ENCODE measurements around the gene HAL. TPM values are rescaled to one million over a fixed set of nuclear protein-coding genes. Genes with fewer than 3 reads are reported as not detected.

HAL gene
- not detected for polyA plus RNA-seq (2012; ENCODE audit: missing spikeins)

GRCh38 chr12:95996034-95996658 lies at the start of gene HAL:
Gene HAL, minus strand, starts transcription at chr12:95996344. Its CDS starts 434 bp downstream, at chr12:95995910.
- no peak for FAIRE-seq

GRCh38 chr12:96045566-96045965 lies 49.4 kb upstream of the HAL start:
- TF ChIP-seq POLR2A (IDR thresholded peaks at IDR 0.05; ENCODE audit: low read depth, low read length) (no peak), TAF1 (IDR thresholded peaks at IDR 0.05; ENCODE audit: borderline replicate concordance, low read depth, low read length) (no peak), POLR2AphosphoS5 (IDR thresholded peaks at IDR 0.05; ENCODE audit: low read depth, low read length) (no peak)
- no peak for FAIRE-seq
- no peak for DNase-seq (ENCODE audit: insufficient read length)

More at GRCh38 chr12:95996034-95996658, at the start of gene HAL:
- no peak for DNase-seq (ENCODE audit: insufficient read length)
- TF ChIP-seq POLR2A (IDR thresholded peaks at IDR 0.05; ENCODE audit: low read depth, low read length) (no peak), POLR2AphosphoS5 (IDR thresholded peaks at IDR 0.05; ENCODE audit: low read depth, low read length) (no peak), TAF1 (IDR thresholded peaks at IDR 0.05; ENCODE audit: borderline replicate concordance, low read depth, low read length) (no peak)

- TF ChIP-seq TAF1 (IDR thresholded peaks at IDR 0.05; ENCODE audit: borderline replicate concordance, low read depth, low read length) (no peak), POLR2A (IDR thresholded peaks at IDR 0.05; ENCODE audit: low read depth, low read length) (no peak), POLR2AphosphoS5 (IDR thresholded peaks at IDR 0.05; ENCODE audit: low read depth, low read length) (no peak)
- no peak for DNase-seq (ENCODE audit: insufficient read length)
- no peak for FAIRE-seq
Measured at GRCh38 chr12:96044943-96045290, 48.8 kb upstream of the HAL start.

- FAIRE-seq (no peak), DNase-seq (ENCODE audit: insufficient read length) (no peak)
- TF ChIP-seq POLR2A (IDR thresholded peaks at IDR 0.05; ENCODE audit: low read depth, low read length) (no peak), TAF1 (IDR thresholded peaks at IDR 0.05; ENCODE audit: borderline replicate concordance, low read depth, low read length) (no peak), POLR2AphosphoS5 (IDR thresholded peaks at IDR 0.05; ENCODE audit: low read depth, low read length) (no peak)
Measured at GRCh38 chr12:96044017-96044942, 48.1 kb upstream of the HAL start.

- FAIRE-seq (no peak), DNase-seq (ENCODE audit: insufficient read length) (no peak)
- TF ChIP-seq POLR2A (IDR thresholded peaks at IDR 0.05; ENCODE audit: low read depth, low read length) (no peak), POLR2AphosphoS5 (IDR thresholded peaks at IDR 0.05; ENCODE audit: low read depth, low read length) (no peak), TAF1 (IDR thresholded peaks at IDR 0.05; ENCODE audit: borderline replicate concordance, low read depth, low read length) (no peak)
Measured at GRCh38 chr12:96041181-96041580, 45.0 kb upstream of the HAL start.

- DNase-seq (ENCODE audit: insufficient read length) (no peak), FAIRE-seq (no peak)
- TF ChIP-seq TAF1 (IDR thresholded peaks at IDR 0.05; ENCODE audit: borderline replicate concordance, low read depth, low read length) (no peak), POLR2AphosphoS5 (IDR thresholded peaks at IDR 0.05; ENCODE audit: low read depth, low read length) (no peak), POLR2A (IDR thresholded peaks at IDR 0.05; ENCODE audit: low read depth, low read length) (no peak)
Measured at GRCh38 chr12:96040305-96041133, 44.4 kb upstream of the HAL start.

GRCh38 chr12:96039516-96039915 lies 43.4 kb upstream of the HAL start:
- DNase-seq (ENCODE audit: insufficient read length): no peak
- TF ChIP-seq POLR2AphosphoS5 (IDR thresholded peaks at IDR 0.05; ENCODE audit: low read depth, low read length) (no peak), TAF1 (IDR thresholded peaks at IDR 0.05; ENCODE audit: borderline replicate concordance, low read depth, low read length) (no peak), POLR2A (IDR thresholded peaks at IDR 0.05; ENCODE audit: low read depth, low read length) (no peak)
- no peak for FAIRE-seq

GRCh38 chr12:96036765-96037455 lies 40.8 kb upstream of the HAL start:
- no peak for FAIRE-seq
- TF ChIP-seq TAF1 (IDR thresholded peaks at IDR 0.05; ENCODE audit: borderline replicate concordance, low read depth, low read length) (no peak), POLR2AphosphoS5 (IDR thresholded peaks at IDR 0.05; ENCODE audit: low read depth, low read length) (no peak), POLR2A (IDR thresholded peaks at IDR 0.05; ENCODE audit: low read depth, low read length) (no peak)
- no peak for DNase-seq (ENCODE audit: insufficient read length)

- peak; percentile 82 for DNase-seq (ENCODE audit: insufficient read length)
- TF ChIP-seq POLR2AphosphoS5 (IDR thresholded peaks at IDR 0.05; ENCODE audit: low read depth, low read length) (peak; percentile 76), TAF1 (IDR thresholded peaks at IDR 0.05; ENCODE audit: borderline replicate concordance, low read depth, low read length) (peak; percentile 63; the same call in 1 of the 2 replicates), POLR2A (IDR thresholded peaks at IDR 0.05; ENCODE audit: low read depth, low read length) (peak; percentile 85)
- peak; percentile 93 for FAIRE-seq
Measured at GRCh38 chr12:96035283-96036236, 39.4 kb upstream of the HAL start, which contains the start of gene LTA4H. Gene LTA4H, minus strand, starts transcription at chr12:96035587. Its CDS starts 68 bp downstream, at chr12:96035519.
